ENCODE results near the gene HPSE2. TPM values are rescaled to one million over a fixed set of nuclear protein-coding genes. Genes with fewer than 3 reads are reported as not detected.
A peak's percentile ranks its signal among the peaks of the same experiment; 100 is the strongest.

Gene HPSE2
- polyA plus RNA-seq, 10 donors = 0.04 to 0.26 (median 0.19) TPM; not detected in 7

GRCh38 chr10:98846787-98847186, 388.9 kb downstream of the HPSE2 start:
- DNase-seq = no peak

DNA sequence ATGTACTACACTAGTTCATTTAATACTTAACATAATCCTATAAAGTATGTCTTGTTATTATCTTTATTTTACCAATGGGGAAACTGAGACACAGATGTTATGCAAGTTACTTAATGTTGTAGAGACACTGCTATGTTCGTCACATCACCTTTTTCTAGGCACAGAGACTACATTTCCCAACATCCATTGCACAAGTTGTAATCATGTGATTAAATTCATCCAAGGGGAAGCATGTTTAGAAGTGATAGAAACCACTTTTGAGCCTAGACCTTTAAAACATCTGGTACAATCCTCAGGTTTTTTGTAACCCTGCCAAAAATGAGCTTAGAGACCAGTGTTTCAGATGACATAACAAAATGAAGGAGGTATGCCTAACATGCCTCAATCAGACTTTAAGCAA, 402.1 kb downstream of the HPSE2 start:
- no peak for DNase-seq

DNA sequence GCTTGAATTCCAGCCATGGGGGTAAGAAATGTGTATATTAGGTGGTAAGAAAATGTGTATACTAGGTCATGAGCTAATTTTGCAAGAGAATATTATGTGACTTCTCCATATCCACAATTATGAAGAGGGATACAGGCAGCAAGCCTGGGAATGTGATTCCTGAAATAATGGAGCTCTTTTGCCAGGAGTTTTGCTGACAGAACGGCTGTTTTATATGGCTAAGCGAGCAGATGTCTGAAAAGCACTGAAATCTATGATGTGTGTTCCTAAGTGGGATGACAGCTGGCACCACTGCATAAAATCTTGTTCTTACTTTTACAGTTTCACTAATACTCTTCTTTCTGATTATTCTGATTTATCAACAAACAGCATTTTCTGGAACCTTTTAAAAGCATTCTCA, 402.9 kb downstream of the HPSE2 start:
- DNase-seq = peak in 2 of 3 donors; percentile 2 to 20

DNA sequence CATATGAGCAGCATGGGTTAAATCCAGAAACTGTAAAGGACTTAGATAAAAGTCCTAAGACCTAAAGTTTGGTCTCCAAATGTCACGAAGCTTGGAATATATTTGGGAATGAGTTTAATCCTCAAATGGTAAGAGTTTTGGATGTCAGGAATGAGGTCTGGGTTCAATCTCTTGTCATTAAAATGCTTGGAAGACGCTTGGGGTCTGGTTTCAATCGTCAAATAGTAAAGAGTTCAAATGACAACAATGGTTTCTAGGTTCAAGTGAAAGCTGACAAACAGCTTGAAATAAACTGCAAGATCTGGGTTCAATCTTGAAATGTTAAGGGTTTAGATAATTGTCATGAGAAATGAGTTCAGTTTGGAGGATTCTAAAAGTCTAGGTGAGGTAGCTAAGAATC, 403.5 kb downstream of the HPSE2 start:
- no peak for DNase-seq

DNA sequence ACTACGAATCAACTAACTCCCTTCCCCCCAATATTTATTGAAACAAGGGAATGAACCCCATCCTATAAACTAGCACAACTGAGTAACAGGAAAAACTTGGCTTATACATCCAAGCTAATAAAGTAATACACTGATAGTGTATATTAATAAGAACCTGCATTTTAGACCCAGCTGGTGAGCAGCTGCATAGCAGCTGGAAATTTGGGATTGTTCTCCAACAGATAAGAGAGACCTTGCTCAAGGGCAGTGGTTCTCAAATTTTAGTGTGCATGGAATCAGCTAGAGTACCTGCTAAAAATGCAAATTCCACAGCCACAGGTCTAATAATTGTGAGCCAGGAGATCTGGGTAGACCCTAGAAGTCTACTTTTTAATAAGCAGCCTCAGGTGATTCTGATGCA, 404.3 kb downstream of the HPSE2 start:
- DNase-seq = no peak

- peak in 1 of 3 donors; percentile 8 for DNase-seq
These were observed 409.9 kb downstream of the HPSE2 start for GRCh38 chr10:98825741-98826140.

GRCh38 chr10:98817396-98817795, 418.3 kb downstream of the HPSE2 start:
- DNase-seq = no peak

DNA sequence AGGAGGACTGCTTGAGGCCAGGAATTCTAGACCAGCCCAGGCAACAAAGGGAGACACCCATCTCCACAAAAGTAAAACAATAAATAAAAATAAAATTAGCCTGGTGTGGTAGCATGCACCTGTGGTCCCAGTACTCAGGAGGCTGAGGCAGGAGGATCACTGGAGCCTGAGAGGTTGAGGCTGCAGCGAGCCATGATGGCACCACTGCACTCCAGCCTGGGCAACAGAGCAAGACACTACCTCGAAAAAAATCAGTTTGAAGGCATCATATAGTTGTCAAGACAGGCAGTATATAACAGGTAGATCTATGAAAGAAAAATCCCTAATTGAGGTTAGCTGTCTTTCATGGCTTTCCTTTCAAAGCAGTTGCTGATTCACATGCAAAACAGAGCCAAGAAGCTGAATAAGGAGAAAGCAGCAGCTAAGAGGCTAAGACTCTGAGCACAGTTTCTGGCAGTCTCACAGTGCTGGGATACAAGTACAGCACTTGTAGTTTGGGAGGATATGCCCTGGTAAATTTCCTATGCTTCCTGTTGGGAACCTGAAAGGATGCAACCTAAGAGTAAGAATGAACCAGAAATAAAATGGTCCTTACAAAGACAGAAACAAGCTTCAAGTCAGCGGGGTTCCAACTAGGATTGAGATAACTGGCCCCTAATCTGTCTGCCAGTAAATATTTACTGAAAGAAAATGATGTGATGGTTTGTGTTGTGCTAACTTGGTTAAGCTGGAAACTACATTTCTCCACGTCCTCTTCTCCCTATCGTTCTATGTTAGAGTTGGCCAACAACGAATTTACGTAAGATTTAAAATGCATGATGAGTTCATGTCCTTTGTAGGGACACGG, 420.4 kb downstream of the HPSE2 start:
- DNase-seq = no peak

GRCh38 chr10:98814470-98814869, 421.2 kb downstream of the HPSE2 start:
- no peak for DNase-seq

DNA sequence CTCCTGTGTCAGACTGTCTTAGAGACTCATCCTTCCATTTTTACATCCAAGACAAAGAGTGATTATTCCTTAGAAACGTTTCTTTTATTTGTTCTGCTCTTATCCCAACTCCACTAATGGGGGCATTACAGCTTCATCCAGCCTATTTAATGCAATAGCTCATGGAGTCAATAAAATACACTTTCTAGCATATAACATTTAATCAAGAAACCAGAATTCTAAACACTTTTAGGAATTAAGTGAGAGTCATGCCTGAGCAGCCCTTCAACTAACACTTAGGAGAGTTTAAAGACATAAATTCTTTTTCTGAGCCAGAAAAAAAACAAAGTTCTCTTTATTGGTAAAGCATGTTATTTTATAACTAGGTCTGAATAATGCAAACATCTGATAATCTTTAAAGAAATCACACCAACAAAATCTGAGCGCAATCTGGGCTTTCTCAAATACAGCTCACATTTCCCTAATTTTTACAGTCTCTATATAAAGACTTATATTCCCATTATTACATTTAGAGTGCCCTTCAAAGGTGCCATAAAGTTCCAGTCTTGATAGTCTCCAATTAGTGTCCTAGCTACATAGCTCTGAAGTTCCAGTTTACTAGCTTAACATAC, 427.3 kb downstream of the HPSE2 start:
- DNase-seq = no peak

GRCh38 chr10:98800263-98800662, 435.4 kb downstream of the HPSE2 start:
- DNase-seq = no peak

DNA sequence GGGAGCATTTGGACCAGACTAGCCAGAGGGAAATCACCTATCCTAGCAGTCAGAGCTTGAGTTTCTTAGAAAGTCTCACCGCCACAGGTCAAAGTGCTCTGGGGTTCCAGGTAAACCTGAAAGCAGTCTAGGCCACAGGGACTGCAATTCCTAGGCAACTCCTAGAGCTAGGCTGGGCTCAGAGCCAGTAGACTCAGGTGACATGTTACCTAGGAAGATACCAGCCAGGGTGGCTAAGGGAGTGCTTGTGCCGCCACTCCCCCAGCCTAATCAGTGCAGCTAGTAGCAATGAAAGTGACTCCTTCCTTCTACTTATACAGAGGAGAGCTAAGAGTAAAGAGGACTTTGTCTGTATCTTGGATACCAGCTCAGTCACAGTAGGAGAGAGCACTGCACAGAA, 440.2 kb downstream of the HPSE2 start:
- no peak for DNase-seq

- peak in 1 of 3 donors; percentile 3 for DNase-seq
These were observed 444.8 kb downstream of the HPSE2 start for GRCh38 chr10:98790817-98791216.

GRCh38 chr10:98778277-98778759, 457.3 kb downstream of the HPSE2 start:
- DNase-seq = no peak

DNA sequence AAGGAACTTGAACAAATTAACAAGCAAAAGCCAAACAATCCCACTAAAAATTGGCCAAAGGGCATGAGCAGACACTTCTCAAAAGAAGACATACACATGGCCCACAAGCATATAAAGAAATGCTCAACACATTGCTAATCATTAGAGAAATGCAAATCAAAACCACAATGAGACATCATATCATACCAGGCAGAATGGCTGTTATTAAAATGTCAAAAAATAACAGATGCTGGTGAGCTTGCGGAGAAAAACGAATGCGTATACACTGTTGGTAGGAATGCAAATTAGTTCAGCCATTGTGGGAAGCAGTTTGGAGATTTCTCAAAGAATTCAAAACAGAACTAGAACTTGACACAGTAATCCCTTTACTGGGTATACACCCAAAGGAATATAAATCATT, 477.2 kb downstream of the HPSE2 start:
- peak in 1 of 3 donors; percentile 4 for DNase-seq

DNA sequence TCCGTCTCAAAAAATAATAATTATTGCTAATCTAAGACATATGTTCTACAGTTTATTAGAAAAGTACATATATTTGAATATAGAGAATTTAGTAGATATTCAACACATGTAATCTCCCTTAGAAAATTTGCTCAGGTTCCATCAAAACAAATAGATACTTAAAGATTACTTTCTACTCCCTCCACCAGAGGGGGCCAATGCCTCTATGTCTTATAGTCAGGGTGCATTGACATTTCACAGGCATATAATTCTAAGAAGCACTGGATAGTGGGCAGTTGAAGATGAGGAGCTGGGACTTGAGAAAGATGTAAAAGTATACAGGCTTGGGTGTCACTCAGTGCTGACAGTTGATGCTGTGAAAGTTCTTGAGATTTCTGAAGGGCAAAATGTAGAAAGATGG, 487.4 kb downstream of the HPSE2 start:
- DNase-seq = peak in 1 of 3 donors; percentile 2

- DNase-seq = no peak
These were observed 490.0 kb downstream of the HPSE2 start for GRCh38 chr10:98745645-98746044.

DNA sequence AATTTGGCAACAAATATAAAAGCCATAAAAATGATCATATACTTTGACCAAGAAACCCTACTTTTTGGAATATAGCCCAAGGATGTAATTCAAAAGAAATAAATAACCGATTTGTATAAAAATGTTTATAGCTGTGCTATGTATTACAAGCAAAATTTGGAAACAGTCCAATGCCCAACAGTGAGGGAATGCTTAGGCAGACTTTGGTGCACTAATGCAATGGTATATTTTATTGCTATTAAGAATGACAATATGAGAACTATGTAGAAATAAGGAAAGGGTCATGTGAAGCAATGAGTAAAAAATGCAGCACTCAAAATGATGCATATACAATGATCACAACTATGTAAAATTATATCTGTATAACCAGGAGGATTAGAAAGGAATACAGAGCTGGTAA, 515.1 kb downstream of the HPSE2 start:
- no peak for DNase-seq

- no peak for DNase-seq
These were observed 522.1 kb downstream of the HPSE2 start for GRCh38 chr10:98713586-98713985.

DNA sequence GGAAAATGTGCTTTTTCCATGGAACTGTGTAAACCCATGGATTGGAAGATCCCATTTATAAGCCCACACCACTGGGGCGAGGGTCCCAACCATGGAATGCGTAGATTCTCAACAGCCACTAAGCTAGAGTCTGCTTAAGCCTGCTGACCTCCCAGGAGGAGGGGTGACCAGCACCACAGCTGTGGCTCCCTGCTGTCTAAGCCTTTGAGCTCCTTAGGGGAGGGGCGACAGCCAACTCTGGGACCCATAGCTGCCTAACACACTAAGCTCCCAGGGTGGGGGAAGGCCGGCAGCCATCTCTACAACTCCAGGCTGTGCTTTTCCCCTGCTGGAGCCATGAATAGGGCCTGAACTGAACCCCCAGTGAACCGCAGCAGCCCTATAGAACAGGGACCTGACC, 539.1 kb downstream of the HPSE2 start:
- DNase-seq = no peak

DNA sequence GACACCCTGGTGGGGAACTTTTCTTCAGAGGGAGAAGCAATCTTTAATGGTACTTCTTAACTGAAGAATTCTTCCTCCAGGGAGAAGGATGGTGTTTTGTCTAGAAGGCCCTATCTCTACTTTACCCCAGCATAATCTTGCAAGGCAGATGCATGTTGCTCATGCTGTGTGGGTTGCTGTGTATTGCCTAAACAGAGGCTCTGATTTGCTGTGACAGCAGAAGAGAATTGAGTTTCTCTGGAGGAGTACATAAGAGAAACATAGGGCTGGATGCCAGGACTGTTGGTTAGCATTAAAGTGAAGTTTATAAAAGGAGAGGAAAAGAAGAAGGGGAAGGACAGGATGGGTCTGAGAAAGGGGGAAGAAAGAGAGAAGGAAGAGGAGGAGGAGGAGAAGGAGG, 540.8 kb downstream of the HPSE2 start:
- DNase-seq = no peak

GRCh38 chr10:98694014-98694413, 541.6 kb downstream of the HPSE2 start:
- DNase-seq = peak in 1 of 3 donors; percentile 25

GRCh38 chr10:98687685-98688084, 548.0 kb downstream of the HPSE2 start:
- DNase-seq = no peak

All from muscle of back (tissue), 11 donors.